NCI-H345 treated with DMSO at 0.1 percent for 48 hours (cell line): ENCODE results near the gene CEP250.

ENCODE experiments used
- DNase-seq: peaks from one replicate; lab custom pipeline; 2025; ENCODE audit not compliant: unreplicated experiment; lab: John Stamatoyannopoulos, UW

CEP250 gene

DNA sequence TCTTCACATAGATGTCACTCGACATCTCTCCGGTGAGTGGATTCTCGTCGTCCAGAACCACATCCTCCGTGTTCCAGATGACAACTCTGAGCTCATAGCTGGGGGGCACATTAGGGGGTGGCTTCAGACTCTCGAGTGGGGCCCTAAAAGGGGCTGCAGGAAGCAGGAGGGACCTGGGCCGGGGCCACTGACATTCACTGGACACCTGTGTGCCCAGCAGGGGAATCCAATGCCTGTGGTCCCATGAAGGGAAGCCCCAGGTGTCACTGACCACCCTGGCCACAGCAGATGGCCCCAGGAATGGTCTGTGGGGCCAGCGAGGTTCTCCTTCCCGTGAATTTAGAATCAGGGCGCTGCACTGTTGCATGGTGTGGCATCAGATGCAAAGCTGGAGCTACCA, 105.1 kb downstream of the CEP250 start:
- DNase-seq: no peak

DNA sequence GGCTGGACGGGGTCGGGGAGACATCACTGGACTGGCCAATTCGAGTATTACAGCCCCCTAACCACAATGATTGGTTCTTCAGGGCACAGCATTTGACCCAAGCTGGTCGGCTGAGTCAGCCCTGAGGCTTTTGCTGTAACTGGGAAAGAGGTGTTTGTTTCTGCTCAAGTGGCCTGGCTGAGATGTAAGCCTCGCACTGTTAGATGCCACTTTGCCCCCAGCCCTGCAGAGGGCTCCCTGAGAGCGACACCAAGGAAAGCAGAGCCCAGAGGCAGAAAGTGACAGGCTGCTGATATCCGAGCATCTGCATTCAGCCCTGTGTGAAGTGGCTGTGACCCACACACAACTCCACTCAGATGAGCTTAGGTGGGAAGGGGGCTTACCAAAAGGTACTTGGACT, 105.9 kb downstream of the CEP250 start:
- peak; percentile 52 for DNase-seq

DNA sequence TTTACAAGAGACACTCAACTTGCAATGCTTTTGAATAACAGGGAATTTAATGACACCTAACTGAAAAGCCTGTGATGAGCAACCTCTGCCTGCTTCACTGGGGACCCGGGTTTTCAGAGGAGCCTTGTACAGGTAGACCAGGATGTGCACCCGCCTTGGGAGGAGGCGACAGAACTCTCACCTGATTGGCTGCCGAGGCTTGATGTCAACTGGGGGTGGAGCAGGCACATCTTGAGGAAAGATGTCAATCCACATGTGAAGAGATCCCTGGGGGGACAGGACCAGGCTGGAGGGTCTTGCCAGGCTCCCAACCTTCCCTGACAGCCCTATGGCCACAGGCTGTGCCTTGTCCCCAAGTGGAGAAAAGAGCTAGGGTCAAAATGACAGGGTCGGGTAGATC, 106.3 kb downstream of the CEP250 start:
- DNase-seq: no peak

DNA sequence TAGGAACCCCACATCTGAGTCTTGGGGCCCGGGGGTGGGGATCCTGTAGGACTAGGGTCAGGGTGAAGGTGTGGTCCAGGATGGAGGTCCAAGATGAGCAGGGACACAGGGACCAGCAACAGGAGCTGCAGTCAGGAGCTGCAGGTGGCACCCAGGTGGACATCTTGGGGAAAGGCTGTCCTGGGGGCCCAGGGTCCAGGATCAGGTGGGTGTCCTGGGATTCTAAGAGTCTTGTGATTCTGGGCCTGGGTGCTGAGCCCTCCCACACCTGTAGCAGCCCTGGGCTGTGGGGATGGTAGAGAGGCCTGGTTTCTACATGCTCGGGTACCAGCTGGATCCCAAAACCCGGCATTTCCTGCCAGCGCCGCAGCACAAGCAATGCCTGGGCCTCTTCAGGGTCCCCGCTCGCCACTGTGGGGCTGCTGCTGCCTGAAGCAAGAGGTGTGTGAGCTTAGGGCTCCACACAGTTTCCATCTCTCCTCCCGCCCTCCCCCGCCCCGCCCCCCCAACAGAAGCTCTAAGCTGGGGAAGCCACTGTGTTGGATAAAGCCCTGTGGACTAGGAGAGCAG, 107.2 kb downstream of the CEP250 start:
- DNase-seq: no peak

DNA sequence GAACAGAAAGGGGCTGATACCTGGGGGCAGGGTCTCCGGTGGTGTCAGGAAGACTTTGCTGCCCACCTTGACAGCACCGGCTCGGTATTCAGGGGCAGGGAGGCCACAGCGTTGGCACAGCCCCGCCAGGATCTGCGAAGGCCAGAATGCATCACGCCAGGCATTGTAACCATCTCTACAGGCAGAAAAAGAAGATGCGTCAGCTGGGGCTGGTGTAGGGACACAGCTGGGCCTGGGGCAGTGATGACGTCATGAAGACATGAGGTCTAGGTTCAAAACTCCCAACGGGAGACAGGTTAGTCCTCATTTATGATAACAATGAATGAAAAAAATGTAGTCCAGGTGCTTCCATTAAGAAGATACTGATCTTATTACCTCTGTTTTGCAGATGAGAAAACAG, 108.4 kb downstream of the CEP250 start:
- no peak for DNase-seq

DNA sequence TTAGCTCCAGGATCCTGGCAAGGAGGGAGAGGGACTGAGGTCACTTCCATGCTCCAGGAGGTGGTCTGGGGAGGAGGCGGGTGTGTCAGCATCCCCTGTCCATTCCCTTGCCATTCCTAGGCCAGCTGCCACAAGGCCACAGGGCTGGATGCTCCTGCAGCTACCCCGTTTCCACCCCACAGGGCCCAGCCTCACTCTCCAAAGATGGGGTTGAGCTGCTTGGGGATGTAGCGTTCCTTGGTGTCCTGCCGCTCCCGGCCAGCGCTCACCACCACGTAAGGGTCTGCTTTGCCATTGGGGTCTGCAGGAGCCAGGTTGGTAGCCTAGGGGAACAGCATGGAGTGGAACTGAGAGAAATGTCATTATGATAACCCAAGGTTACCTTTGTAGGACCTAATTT, 109.5 kb downstream of the CEP250 start:
- no peak for DNase-seq

DNA sequence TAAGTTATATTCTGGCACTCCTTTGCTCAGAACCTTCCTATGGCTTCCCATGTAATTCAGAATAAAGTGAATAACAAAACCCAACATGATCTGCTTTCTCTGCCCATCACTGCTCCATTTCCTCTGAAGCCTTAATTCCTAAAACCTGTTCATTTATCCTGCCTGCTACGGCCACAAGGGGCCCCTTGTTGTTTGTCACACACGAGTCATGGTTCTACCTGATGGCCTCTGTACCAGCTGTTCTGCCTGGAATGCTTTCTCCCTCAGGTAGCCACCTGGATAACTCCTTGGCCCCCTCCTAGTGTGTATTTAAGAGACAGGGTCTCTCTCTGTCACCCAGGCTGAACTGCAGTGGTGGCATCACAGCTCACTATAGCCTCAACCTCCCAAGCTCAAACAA, 113.2 kb downstream of the CEP250 start:
- peak; percentile 8 for DNase-seq
